HG03159 (cell line): ENCODE measurements around the gene HTR3B.
"Not testable (repeated sequence)": the region's sequence is repeated elsewhere in the genome, so short reads cannot be mapped to it uniquely, and the experiment has no call there.

ENCODE experiments used
- ATAC-seq: cut with Tn5 transposase; IDR thresholded peaks from one replicate; pipeline ENCODE4 v1.9.1; 2021; ENCODE audit warnings: mild to moderate bottlenecking, moderate library complexity; ENCODE audit not compliant: unreplicated experiment

The HTR3B gene

DNA sequence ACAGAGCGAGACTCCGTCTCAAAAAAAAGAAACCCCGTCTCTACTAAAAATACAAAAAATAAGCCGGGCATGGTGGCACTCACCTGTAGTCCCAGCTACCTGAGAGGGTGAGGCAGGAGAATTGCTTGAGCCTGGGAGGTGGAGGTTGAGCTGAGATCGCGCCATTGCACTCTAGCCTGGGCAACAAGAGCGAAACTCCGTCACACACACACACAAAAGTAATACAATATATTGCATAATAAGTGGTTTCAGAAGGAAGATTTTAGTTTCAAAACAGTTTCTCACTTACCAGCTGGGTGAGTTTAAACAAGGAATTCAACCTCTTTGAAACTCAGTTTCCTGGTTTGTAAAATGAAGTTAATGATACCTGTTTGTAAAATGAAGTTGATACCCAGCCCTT is 37.7 kb downstream of the HTR3B start:
- no peak for ATAC-seq

DNA sequence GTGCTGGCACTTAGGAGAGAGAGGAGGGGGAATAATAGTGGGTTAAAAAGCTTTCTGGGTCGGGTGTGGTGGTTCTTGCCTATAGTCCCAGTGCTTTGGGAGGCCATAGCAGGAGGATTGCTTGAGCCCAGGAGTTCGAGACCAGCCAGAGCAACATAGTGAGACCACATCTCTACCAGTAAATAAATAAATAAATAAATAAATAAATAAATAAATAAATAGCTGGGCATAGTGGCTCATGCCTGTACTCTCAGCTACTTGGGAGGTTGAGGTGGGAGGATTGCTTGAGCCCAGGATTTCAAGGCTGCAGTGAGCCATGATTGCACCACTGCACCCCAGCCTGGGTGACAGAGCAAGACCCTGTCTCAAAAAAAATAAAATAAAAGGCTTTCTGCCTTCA is 41.6 kb downstream of the HTR3B start:
- not testable (repeated sequence) for ATAC-seq

DNA sequence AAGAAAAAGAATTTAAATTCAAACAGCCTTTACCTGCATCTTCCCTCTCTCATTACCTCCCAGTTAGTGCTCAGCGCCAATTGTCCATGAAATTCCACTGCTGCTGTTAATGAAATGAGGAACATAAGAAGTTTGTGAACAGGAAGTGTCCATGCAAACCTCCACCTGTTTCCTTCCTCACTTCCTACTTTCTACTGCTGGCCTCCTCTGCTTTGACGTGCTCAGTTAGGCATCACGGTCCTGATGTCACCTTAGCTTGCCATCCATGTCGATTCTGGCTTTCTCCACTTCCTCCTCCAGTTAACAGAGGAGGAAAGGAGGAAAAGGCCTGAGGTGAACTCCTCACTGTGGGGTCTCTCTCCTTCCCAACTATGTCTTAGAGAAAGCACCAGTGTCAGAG is 43.4 kb downstream of the HTR3B start:
- no peak for ATAC-seq

DNA sequence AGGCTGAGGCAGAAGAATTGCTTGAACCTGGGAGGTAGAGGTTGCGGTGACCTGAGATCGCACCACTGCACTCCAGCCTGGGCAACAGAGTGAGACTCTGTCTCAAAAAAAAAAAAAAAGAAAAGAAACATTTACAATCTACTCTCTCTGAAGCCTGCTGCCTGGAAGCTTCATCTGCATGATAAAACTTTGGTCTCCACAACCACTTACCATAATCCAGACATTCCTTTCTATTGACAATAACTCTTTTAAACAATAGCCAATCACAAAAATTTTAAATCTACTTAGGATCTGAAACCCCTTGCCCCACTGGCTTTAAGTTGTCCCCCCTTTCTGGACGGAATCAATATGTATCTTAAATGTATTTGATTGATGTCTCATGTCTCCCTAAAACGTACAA is 45.3 kb downstream of the HTR3B start:
- no peak for ATAC-seq

DNA sequence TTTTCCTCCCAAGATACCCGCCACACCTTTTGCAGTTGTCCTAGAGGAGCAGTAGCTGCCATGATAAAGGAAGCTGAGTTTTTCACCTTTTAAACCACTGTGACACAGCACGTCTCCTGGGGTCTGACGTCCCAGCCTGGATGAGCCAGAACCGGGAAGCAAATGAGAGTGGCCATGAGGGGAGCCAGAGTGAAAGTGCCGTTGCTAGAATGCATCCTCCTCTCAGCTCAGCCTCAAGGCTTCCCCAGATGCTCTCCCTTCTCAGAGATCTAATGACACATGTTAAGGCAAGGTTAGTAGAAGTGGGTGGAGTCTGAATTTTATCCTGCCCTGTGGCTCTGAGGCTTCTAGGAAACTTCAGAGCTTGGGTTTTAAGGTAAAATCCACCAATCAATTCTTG is 46.9 kb downstream of the HTR3B start:
- no peak for ATAC-seq

DNA sequence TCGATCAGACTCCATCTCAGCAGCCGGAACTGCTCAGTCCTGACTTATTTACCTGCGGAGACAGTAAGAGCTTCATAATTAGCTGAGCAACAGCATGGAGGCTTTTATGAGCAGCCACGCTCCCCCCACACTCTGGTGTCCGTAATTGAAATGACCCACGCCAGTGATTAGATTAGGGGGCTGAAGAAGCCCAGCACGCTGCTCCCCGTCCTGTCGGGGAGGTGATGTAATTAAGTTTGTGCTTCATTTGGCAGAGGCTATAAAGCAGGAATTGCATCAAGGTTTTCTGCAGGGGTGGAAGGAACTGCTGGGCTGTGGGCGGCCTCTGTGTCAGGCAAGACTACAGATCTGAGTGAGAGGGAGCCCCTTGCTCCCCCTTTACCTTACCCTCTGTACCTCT is 47.5 kb downstream of the HTR3B start:
- ATAC-seq: no peak

DNA sequence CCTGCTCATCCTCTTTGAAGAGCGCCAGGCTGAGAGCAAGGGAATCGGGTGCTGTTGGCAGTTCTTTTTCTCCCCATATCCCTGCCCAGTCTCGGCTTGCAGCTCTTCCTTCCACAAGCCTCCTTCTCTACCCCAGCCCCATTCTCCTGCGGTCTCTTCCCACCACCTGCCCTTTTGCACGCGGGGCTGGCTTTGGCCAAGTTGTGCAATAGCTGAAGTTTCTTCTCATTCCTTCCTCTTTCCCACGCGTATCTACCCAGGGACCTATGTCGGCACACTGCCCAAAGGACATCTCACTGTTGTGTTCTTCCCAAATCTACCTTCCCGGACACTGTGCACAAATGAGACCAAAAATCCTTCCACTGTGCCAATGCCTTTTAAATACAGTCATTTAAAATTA is 48.0 kb downstream of the HTR3B start:
- ATAC-seq: no peak

DNA sequence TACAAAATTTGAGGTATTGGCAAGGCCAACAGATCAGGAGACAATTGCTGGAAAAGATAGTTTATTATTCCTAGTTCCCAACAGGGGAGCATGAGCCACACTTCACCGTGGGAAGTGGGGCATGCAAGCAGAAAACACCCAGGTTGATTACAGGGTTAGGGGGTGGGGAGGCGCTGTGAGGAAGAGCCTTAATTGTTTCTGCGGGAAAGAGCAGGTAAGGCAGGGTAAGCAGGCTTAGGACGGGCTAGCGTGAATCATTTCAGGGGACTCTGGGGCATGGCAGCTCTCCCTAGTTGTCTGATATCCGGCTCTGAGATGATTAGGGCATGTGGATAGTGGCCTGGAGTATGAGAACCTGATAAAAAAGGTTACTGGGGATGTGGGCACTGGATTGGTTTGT is 49.6 kb downstream of the HTR3B start:
- ATAC-seq: no peak

DNA sequence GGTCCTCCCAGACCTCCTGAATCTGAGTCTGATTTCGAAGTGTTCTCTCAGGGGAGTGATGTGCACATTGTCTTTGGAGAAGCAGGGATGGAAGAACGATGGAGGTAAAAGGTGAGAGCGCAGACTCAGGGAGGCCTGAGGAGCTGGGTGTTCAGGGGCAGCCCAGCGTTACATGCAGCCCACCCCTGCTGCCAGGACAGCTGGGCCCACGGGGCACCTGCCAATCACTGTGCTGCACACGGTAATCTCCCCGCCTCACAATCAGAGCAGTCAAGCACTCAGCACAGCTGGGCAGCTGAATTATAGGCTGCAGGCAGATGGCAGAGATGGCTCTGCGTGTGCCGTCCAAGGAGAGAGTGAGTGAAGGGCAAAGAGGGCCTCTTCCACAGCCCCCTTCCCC is 52.4 kb downstream of the HTR3B start:
- no peak for ATAC-seq

DNA sequence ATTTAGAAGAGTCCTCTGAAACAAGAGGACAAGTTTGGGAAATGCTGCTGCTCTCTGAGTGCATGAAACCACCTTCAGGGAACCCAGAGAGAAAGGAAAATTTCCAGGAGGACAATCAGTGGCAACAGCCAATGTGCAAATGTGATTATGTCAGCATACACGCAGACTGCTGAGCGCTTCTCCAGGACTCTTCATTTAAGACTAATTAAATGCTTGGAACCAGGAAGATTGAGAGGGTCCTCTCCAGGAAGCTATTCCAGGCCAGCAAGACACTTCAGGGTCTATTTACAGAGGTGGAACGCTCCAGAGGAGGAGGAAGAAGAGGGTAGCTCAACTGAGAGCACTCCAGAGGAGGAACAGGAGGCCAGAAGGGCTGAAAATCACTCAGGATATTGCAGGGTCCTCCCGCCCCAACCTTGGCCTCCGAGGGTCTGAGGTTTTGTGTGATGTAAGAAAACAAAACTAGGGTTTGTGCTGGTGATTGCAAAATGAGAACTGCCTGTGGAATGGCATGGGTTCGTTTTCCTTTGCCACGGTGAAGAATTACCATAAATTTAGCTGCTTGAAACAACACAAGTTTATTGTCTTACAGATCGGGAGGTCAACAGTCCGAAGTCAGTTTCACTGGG is 56.2 kb downstream of the HTR3B start:
- no peak for ATAC-seq

DNA sequence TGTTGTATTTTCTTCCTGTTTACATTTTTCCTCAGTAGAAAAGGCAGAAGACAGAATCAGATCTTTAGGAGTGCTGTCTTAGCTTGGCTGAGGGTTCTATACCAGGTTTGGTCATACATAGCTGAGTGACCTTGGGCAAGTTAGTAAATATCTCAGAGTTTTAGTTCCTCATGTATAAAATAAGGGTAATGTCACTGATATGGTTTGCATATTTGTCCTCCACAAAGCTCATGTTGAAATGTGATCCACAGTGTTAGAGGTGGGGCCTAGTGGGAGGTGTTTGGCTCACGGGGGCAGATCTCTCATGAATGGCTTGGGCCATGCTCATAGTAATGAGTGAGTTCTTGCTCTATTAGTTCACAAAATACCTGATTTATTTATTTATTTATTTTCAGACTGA is 62.8 kb downstream of the HTR3B start:
- no peak for ATAC-seq

DNA sequence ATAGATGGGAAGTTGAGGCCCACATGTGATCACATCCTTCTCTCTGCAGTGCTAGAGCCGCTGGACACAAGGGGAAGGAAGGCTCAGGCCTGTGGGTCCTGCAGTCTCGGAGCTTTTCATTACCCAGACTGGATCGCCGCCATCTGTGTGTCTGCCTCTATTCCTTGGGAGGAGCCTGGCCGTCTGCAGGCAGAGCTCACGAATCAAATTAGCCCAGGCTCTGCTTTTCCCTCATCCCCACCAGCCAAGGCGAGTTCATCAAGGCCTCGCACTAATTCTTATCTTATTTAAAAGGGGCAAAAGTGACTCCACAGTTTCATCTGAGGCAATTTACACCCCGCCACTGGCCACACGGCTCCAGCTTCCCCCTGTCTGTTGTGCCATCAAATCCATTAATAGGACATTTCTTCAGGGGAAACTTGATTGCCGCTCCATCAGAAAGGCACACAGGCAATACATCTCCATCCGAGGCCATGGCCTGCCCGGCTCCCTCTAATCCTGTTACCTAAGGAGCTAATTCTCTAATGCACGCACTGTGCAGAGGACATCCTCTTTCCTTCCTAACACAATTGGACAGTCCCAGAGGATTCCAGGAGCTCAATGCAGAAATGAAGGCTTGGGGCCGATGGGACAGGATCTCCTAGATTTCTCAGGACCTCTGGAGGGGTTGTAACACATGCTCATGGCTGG is 67.1 kb downstream of the HTR3B start:
- no peak for ATAC-seq

DNA sequence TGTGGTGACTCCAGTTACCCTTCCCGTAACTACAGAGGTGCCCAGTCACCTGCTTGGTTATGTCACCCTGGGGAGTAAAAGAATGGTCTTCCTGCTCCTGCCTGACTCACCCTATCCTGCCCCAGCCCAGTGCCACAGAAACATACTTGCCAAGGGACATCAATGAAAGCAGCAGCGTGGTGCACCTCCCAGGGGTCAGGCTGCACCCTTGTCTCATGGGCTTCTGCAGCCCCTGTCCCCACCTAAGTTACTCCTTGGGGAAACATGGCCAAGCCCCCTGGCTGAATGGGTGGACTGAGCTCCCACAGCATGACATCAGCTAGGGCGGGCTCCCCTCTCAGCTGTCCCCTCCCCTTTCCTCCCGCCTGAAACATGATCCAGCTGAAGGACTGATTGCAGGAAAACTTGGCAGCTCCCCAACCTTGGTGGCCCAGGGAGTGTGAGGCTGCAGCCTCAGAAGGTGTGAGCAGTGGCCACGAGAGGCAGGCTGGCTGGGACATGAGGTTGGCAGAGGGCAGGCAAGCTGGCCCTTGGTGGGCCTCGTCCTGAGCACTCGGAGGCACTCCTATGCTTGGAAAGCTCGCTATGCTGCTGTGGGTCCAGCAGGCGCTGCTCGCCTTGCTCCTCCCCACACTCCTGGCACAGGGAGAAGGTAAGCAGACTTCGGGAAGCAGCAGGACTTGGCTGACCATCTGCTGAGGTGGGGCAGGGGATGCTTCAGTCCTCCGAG is 70.3 kb downstream of the HTR3B start, which contains the start of gene HTR3A:
HTR3A (plus strand) TSS at position 368 of the 730 bp plus-strand sequence; CDS start at position 586, 218 bp downstream.
- ATAC-seq: no peak

DNA sequence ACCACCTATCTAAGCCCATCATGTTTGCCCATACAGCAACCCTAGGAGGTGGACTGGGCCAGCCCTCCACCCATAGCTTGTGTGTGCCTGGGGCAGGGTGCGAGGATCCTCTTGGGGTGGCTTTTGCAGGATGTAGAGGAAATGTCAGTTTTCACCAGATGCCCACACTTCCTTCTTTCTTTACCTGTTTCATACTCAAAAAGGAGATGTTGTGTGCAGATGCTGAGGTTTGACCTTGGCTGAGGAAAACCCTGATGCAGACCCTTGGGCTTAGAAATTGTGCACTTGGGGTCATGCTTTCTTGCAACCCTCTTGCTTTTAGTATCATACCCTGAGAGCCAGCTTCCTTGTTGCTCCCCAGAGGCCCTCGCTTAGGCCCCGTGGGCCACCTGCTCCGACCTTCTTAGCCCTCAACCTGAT is 72.5 kb downstream of the HTR3B start:
- ATAC-seq: no peak

DNA sequence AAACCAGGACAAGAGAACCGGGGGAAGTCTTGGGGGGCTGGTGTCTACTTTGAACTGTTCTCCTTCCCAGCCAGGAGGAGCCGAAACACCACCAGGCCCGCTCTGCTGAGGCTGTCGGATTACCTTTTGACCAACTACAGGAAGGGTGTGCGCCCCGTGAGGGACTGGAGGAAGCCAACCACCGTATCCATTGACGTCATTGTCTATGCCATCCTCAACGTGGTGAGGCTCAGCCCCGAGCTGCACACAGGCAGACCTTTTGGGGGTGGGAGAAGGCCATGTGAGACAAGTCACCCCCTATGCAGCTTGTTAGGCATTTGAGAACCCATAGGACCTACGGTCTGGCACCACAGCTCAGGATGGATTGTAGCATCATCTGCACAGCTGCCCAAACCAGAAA is 73.1 kb downstream of the HTR3B start:
- no peak for ATAC-seq

DNA sequence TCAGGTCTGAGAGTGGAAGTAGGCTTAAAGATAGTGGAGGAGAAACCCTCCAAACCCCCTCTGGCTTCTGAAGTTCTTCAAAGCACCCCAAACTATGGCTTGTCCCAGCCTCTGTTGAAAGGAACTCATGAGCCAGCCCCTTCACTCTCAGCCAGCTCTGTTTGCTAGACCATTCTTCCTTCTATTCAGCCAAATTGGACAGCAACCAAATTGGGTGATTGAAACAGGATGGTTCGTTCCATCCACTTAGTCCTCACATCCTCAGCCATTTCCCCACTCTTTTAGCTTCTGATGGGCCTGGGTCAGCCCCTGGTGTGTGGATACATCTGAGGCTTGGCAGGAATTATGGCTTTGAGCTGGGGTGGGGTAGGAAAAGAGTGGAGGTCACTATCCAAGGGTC is 74.8 kb downstream of the HTR3B start:
- ATAC-seq: no peak

DNA sequence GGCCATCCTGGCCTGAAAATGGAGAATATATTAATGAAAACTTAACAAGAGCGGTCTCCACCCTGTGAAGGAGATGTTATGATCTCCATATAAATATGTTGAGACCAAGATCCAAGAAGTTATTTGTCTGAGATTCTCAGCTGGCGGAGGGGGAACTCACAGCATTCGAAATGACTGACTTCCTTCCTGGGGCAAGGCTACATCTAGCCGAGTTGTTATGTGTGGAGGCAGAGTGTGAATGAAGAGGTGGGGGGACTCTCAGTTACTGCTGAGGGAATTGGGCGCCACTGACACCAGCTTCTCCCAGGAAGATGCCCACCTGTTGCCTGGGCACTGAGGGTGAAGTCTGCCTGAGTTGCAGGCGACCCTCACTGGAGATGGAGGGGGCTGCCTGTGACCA is 76.2 kb downstream of the HTR3B start:
- ATAC-seq: no peak

DNA sequence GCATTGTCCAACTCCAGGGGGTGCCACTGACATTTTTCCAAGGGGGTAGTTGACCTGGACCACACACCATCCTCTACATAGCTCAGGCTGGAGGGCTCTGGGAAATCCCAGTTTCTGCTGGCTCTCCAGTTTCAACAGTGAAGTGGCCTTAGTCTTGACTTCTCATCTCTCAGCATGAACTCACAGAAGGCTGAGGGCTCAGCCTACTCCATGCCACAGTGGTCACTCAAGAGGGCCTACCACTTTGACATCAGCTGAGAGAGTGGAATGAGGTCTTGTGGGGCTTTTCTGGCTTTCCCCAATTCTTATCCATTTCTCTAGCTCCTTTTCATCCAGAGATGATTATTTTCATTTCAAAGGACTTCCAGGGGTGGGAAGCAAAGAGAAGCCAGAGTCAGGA is 77.7 kb downstream of the HTR3B start:
- no peak for ATAC-seq

DNA sequence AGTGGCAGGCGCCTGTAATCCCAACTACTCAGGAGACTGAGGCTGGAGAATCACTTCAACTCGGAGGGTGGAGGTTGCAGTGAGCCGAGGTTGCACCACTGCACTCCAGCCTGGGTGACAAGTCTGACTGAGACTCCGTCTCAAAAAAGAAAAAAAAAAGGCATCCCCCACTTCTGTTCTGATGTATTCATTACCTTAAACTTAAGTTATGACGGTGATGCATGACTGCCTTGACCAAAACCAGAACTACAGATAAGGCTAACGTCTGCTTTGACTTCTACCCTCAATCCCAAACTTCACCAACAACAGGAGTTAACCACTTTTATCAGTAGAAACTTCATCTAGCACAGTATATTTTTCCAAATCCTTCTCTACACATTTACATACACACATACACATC is 80.2 kb downstream of the HTR3B start:
- ATAC-seq: no peak

DNA sequence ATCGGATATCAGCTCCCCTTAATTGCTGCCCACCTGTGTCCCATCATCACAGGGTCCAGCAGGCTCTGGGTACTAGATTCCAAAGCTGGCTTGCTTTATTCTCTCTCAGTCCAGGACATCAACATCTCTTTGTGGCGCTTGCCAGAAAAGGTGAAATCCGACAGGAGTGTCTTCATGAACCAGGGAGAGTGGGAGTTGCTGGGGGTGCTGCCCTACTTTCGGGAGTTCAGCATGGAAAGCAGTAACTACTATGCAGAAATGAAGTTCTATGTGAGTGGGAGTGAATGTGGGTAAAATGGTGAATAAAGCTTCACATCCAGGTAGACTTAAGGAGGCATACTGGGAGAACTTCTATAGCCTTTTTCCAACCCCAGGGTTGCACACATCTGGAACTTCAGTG is 81.3 kb downstream of the HTR3B start:
- ATAC-seq: no peak

DNA sequence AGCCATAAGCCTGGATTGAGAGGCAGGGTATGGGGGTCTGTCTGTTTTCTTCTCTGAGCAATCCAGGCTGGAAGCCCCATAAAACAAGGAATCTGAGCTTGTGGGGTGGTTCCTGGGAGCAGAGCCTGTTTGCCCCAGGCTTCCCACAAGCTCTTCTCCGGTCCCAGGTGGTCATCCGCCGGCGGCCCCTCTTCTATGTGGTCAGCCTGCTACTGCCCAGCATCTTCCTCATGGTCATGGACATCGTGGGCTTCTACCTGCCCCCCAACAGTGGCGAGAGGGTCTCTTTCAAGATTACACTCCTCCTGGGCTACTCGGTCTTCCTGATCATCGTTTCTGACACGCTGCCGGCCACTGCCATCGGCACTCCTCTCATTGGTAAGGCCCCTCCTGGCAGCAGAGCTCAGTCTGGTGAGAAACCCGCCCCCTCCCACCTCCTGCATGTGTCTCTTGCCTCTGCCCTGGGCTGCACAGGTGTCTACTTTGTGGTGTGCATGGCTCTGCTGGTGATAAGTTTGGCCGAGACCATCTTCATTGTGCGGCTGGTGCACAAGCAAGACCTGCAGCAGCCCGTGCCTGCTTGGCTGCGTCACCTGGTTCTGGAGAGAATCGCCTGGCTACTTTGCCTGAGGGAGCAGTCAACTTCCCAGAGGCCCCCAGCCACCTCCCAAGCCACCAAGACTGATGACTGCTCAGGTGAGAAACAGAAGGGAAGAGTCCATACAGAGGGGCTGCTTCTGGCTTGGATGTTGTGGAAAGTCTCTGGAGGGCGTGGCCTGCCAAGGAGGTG is 82.0 kb downstream of the HTR3B start:
- no peak for ATAC-seq
